WERI-Rb-1 (cell line): ENCODE data around the gene CERS5.

Experiments used
- DNase-seq: peaks from one replicate; pipeline ENCODE4 v3.0.0-alpha.2; 2020
- H3K27ac ChIP-seq: fragments of 250-450 bp; sonication (Bioruptor Pico); 2 replicates; pipeline ENCODE4 v1.5.1; 2020; ENCODE audit warnings: mild to moderate bottlenecking, moderate library complexity
- H3K27me3 ChIP-seq: fragments of 250-450 bp; sonication (Bioruptor Pico); 2 replicates; pipeline ENCODE4 v1.5.1; 2021; ENCODE audit warnings: mild to moderate bottlenecking, low read depth, moderate library complexity; ENCODE audit not compliant: insufficient read depth, severe bottlenecking
- H3K36me3 ChIP-seq: fragments of 250-450 bp; sonication (Bioruptor Pico); 2 replicates; pipeline ENCODE4 v1.5.1; 2020; ENCODE audit warnings: mild to moderate bottlenecking, moderate library complexity
- H3K4me3 ChIP-seq: 2 replicates; pipeline ENCODE4 v1.5.1; 2011; ENCODE audit warnings: low read depth, mild to moderate bottlenecking, control low read depth, low read length
- H3K9me3 ChIP-seq: fragments of 250-450 bp; sonication (Bioruptor Pico); 2 replicates; pipeline ENCODE4 v1.5.1; 2021; ENCODE audit warnings: mild to moderate bottlenecking, moderate library complexity; ENCODE audit not compliant: severe bottlenecking
- TF ChIP-seq, protein P1 (sequence below): IDR thresholded peaks from 2 replicates; pipeline ENCODE4 v1.5.1; 2011; ENCODE audit warnings: low read depth, mild to moderate bottlenecking, control low read depth, inconsistent platforms, low read length

CERS5 gene

DNA sequence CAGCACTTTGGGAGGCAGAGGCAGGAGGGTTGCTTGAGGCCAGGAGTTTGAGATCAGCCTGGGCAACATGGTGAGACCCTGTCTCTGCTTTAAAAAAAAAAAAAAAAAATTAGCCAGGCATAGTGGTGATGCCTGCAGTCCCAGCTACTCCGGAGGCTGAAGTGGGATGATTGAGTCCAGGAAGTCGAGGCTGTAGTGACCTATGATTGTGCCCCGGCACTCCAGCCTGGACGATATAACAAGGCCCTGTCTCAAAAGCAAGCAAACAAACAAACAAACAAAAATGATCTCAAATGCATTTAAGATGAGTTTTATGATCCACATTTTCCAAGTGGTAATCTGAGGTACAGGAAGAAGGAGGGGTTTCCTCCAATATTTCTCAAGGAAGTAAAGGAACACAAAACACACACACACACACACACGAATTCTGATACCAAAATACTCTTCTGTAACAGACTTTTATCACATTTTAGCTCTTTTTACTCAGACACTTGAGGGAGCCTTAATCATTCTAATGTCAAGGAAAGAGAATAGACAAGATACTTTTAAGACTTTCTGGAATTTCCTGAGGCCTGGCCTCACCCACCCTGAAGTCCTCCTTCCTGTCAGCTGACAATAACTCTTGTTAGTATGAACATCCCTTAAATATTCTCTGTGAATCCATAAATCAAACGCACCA is 44.4 kb upstream of the CERS5 start:
- H3K4me3 ChIP-seq: no peak overlapping the region
- H3K9me3 ChIP-seq: no peaks in the 10 kb centered on the region
- TF ChIP-seq, protein P1, sequence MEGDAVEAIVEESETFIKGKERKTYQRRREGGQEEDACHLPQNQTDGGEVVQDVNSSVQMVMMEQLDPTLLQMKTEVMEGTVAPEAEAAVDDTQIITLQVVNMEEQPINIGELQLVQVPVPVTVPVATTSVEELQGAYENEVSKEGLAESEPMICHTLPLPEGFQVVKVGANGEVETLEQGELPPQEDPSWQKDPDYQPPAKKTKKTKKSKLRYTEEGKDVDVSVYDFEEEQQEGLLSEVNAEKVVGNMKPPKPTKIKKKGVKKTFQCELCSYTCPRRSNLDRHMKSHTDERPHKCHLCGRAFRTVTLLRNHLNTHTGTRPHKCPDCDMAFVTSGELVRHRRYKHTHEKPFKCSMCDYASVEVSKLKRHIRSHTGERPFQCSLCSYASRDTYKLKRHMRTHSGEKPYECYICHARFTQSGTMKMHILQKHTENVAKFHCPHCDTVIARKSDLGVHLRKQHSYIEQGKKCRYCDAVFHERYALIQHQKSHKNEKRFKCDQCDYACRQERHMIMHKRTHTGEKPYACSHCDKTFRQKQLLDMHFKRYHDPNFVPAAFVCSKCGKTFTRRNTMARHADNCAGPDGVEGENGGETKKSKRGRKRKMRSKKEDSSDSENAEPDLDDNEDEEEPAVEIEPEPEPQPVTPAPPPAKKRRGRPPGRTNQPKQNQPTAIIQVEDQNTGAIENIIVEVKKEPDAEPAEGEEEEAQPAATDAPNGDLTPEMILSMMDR: no peak
- H3K36me3 ChIP-seq: peaks cover 9% of the 10 kb centered on the region; the same call in 1 of the 2 replicates
- DNase-seq: no peak
- H3K27ac ChIP-seq: no peak overlapping the region
- no peaks in the 10 kb centered on the region for H3K27me3 ChIP-seq

DNA sequence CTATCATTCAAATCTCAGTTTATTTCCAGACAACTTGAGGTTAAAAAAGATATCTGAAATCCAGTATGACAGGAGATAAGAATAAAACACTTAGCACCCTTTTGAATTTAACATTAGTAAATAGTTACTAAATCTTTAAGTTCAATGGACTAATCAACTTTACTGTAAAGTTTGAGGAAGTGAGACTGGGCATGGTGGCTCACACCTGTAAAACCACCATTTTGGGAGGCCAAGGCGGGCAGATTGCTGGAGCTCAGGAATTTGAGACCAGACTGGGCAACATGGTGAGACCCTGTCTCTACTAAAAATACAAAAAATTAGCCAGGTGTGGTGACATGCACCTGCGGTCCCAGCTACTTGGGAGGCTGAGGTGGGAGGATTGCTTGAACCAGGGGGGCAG is 40.3 kb upstream of the CERS5 start:
- Histone ChIP-seq H3K36me3 (peaks cover 31% of the 10 kb centered on the region), H3K27me3 (no peaks in the 10 kb centered on the region), H3K9me3 (no peaks in the 10 kb centered on the region), H3K27ac (no peak overlapping the region), H3K4me3 (no peak overlapping the region)
- DNase-seq: no peak
- TF ChIP-seq, protein P1: no peak

- no peak for DNase-seq
- Histone ChIP-seq H3K27me3 (no peaks in the 10 kb centered on the region), H3K9me3 (no peaks in the 10 kb centered on the region), H3K36me3 (peaks cover 44% of the 10 kb centered on the region), H3K27ac (no peak overlapping the region), H3K4me3 (no peak overlapping the region)
- TF ChIP-seq, protein P1: no peak
Observed at GRCh38 chr12:50205648-50206047, 38.5 kb upstream of the CERS5 start.

DNA sequence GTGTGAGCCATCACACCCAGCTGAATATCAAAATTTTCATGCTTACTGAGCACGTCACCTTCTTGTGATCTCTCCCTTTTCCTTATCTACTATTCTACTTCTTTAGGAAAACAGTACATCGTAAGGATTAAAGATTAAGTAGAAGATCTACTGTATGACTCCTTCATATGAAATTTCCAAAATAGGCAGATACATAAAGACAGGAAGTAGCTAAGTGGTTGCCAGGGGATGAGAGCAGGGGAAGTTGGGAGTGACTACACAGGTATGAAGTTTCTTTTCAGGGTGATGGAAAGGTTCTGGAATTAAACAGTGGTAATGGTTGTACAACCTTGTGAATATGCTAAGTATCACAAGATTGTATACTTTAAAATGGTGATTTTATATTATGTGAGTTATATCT is 36.5 kb upstream of the CERS5 start:
- no peaks in the 10 kb centered on the region for H3K27me3 ChIP-seq
- H3K36me3 ChIP-seq: peaks cover 61% of the 10 kb centered on the region
- no peak overlapping the region for H3K27ac ChIP-seq
- TF ChIP-seq, protein P1: no peak
- no peak overlapping the region for H3K4me3 ChIP-seq
- no peak for DNase-seq
- H3K9me3 ChIP-seq: no peaks in the 10 kb centered on the region

DNA sequence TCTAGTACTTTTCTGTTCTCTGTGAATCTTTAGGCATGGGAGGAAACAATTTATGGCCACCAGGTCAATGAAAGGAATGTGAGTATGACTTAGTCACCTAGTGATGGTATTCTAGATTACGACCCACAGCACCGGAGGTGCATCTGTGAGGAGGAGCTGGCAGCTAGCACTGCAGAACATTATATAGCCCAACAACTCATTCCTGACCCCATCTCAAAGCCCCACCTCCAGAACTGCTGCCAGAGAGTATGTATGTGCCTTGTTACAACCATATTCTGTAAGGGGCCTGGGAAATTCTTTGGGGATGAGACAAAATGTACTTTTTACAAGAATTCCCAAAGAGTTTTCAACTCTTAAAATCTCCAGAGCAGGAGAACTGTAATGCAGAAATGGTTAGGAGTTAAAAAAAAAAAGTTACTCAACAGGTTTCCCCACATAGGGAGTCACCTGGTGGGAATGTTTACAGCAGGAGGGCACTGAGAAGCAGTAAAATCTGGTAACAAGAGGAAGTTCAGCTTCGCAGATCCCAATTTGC is 34.9 kb upstream of the CERS5 start:
- no peak for DNase-seq
- TF ChIP-seq, protein P1: no peak
- no peaks in the 10 kb centered on the region for H3K9me3 ChIP-seq
- no peak overlapping the region for H3K27ac ChIP-seq
- H3K27me3 ChIP-seq: no peaks in the 10 kb centered on the region
- H3K4me3 ChIP-seq: no peak overlapping the region
- H3K36me3 ChIP-seq: peaks cover 70% of the 10 kb centered on the region
